Activated T-cell treated with anti-CD3 and anti-CD28 coated beads, Interleukin-2, amount 50 U/mL, for 48 hours (primary cell): Measurements from ENCODE around the gene SYNPO2.
"Not testable (repeated sequence)": the region's sequence is repeated elsewhere in the genome, so short reads cannot be mapped to it uniquely, and the experiment has no call there.

Source experiments
- DNase-seq, 2 experiments: peaks; one replicate each; pipeline ENCODE4 v3.0.0-alpha.2; 2020

The SYNPO2 gene

GRCh38 chr4:119003001-119003400 is 114.3 kb downstream of the SYNPO2 start:
- DNase-seq = not testable (repeated sequence)

- no peak for DNase-seq
Observed at GRCh38 chr4:119005928-119006460, 117.3 kb downstream of the SYNPO2 start.

DNA sequence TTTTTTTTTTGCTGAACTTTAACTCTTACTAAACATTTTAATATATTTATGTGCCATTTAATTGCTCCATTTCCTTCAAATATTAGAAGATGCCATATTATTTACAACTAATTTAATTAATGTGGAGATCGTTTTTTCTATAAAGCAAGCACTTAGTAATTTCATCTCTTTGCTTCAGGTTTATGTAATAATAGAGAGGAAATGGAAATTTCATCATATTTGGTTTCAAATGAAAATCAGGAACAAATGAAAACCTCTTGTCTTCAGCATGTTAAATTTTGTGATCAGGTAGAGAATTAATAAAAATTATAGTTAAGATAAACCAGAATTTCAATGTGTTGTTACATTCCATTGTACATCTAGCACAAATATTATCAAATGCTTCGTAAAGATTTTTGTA is 120.1 kb downstream of the SYNPO2 start:
- DNase-seq = no peak

GRCh38 chr4:119010221-119010620 is 121.6 kb downstream of the SYNPO2 start:
- DNase-seq = not testable (repeated sequence)

DNA sequence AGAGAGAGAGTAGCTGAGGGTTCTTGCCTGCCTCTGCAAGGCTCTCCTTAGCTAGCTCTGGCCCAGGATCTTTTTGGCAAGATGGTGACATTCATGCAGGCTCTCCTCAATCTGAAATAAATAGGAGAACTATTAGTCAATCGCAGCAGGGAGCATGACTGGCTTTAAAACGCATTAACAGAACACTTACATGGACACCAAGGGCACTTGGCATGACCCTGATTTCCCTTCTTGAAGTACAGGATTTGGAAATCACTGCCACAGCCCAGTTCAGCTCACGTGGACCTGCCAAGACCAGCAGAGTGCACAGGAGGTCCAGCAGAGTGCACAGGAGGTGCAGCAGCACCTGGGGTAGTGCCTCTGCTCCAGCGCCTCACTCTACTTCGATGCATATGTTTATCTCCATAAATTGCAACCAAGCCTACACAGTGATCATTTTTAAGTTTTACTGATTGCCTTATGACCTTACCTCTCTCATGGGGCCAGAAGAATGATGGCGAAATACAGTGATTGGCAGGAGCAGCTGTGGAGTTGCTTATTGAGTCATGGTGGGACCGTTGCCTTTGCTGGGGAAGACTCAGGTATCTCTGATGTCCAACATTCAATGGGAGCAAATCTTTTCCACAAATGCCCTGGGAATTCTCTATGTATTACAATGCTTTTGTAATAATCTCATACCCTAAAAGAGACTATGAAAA is 122.4 kb downstream of the SYNPO2 start:
- no peak for DNase-seq

GRCh38 chr4:119011607-119011988 is 122.9 kb downstream of the SYNPO2 start:
- no peak for DNase-seq

DNA sequence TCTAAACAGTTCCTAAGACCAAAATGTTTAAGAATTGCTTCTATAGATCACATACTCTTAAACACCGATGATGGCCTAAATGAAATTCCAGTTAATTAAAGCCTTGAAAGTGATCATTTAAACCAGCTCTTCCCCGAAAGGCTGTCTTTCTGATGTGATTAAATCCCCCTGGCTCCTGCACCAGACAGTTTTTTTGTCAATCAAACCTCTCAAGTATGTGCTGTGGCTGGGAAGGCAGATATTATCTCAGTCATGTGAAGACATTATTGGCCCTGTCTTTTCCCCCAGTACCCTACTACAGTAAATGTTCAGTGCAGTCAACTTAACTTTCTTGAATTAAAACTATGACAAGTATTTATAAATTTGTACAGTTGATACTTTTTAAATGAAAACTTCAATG is 126.0 kb downstream of the SYNPO2 start:
- no peak for DNase-seq

DNA sequence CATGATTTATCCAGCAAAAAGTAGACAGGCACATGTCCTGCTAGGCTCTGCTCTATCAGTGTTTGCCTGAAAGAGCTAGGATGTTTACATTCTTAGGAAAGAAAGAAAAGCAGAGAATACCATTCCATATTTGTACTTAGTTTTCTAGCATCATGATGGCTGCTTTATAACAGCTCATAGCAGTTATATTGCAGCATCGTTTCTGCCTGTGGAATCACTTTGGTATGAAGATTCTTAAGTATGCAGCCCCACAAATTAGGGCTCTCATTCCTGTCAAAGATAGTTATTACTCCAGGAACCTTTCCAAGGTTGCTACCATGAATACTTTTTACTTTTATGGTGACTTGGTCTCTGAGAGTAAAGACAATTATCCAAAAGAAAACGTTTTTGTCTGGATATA is 128.0 kb downstream of the SYNPO2 start:
- DNase-seq = no peak

- no peak for DNase-seq
Observed at GRCh38 chr4:119017636-119018035, 129.0 kb downstream of the SYNPO2 start.

GRCh38 chr4:119020158-119020557 is 131.5 kb downstream of the SYNPO2 start:
- no peak for DNase-seq

- not testable (repeated sequence) for DNase-seq
Observed at GRCh38 chr4:119022520-119022919, 133.9 kb downstream of the SYNPO2 start.

- DNase-seq = no peak
Observed at GRCh38 chr4:119024102-119024501, 135.4 kb downstream of the SYNPO2 start.

DNA sequence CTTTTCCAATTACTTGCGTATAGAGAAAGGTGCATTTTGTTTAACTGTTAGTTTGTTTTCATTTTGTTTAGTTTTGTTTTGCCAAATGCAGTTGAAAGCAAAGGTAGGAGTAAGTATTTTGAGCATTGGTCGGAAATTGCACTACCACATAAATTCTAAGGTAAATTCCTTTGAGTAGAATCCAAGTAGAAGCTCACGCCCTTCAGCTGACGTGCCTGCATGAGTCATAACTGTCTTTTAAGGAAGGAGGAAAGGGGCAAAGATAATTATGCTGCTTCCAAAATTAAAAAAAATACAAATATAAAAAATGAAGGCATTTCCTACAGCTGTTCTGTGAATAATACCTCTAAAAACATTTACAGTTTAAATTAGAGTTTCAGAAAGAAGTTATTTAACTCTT is 136.8 kb downstream of the SYNPO2 start:
- no peak for DNase-seq

GRCh38 chr4:119025916-119026661 is 137.4 kb downstream of the SYNPO2 start:
- no peak for DNase-seq

- no peak for DNase-seq
Observed at GRCh38 chr4:119026662-119027444, 138.2 kb downstream of the SYNPO2 start.

- DNase-seq = no peak
Observed at GRCh38 chr4:119027811-119028210, 139.2 kb downstream of the SYNPO2 start.

- no peak for DNase-seq
Observed at GRCh38 chr4:119028296-119028695, 139.6 kb downstream of the SYNPO2 start.

GRCh38 chr4:119029847-119030535 is 141.3 kb downstream of the SYNPO2 start:
- DNase-seq = no peak

DNA sequence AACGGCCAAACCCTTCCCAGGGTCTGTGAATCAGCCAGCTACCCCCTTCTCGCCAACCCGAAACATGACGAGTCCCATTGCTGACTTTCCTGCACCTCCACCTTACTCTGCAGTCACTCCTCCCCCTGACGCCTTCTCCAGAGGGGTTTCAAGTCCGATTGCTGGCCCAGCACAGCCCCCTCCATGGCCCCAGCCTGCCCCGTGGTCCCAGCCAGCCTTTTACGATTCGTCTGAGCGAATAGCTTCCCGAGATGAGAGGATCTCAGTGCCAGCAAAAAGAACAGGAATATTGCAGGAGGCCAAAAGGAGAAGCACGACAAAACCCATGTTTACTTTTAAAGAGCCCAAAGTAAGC is 141.9 kb downstream of the SYNPO2 start:
- no peak for DNase-seq

DNA sequence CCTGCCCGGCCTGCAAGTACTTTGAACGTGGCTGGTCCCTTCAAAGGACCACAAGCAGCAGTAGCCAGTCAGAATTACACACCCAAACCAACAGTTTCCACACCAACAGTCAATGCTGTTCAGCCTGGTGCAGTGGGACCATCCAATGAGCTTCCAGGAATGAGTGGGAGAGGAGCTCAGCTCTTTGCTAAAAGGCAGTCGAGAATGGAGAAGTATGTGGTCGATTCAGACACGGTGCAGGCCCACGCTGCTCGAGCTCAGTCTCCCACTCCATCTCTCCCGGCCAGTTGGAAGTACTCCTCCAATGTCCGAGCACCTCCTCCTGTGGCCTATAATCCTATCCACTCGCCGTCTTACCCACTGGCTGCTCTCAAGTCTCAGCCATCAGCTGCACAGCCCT is 142.6 kb downstream of the SYNPO2 start:
- no peak for DNase-seq

DNA sequence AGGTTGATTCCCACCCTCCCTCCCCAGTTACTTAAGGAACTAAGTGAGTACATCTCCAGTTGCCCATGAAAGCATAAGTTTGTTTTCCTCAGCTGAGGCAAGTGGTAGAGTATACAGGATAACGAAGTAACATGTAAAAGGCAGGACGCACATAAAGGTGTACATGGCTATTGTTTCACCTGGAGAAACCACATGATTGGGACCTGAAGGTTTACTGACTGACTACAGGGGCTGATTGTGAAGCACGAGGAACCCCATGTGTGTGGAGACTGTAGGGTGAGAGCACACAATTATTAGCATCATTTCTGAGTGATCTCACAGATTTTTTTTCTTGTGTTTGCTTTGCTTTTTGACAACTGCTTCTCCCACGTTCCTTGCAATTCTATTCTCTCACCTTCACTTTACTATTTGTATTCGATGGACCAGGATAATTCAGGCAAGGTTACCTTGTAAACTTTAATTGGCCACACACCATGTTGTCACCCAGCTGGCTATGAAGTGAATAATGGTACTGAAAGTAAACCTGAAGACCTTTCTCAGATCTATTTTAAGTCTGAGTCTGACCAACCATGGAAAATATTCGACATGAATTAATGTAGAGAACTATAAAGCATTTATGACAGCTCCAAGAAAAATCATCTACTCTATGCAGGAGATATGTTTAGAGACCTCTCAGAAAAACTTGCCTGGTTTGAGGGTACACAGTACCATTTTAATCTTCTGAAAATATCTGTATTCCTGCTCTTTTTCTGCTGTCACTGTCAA is 144.4 kb downstream of the SYNPO2 start:
- DNase-seq = no peak
